ENCODE measurements around the gene TBXA2R. TPM values are rescaled to one million over a fixed set of nuclear protein-coding genes. Genes with fewer than 3 reads are reported as not detected.

The TBXA2R gene
- total RNA-seq: under 1 TPM; 0.64 to 0.70 TPM
- 1 to 10 TPM in 1 of 2 donors, under 1 TPM in 1; 0.35 to 1.1 TPM for polyA plus RNA-seq

- peak within 1 kb of the TSS in 1 of 2 donors; percentile 6 for H3K4me3 ChIP-seq (ENCODE audit: low read length in 2 of 2)
- peak within 1 kb of the TSS in 1 of 7 donors; percentile 70 for H3K27ac Mint-ChIP-seq
- H3K27ac ChIP-seq (ENCODE audit: low read depth, low read length): no peak within 1 kb of the TSS
- H3K4me1 Mint-ChIP-seq: peaks cover 0 to 15% (median 4%) of the 10 kb centered on the region in 4 donors
- H3K9me3 Mint-ChIP-seq: no peaks in the 10 kb centered on the region
- ChIA-PET POLR2A (ENCODE audit: partially characterized antibody) (no interaction called here), CTCF (ENCODE audit: partially characterized antibody) (interaction anchor here (0.6 kb wide), 1 partner anchor 346 kb away, joined by 4 read pairs; no protein-coding TSS in a partner anchor)
- no peaks in the 10 kb centered on the region for H3K9me3 ChIP-seq (ENCODE audit: control insufficient read depth in 1 of 2, low read length in 2 of 2)
- H3K27me3 Mint-ChIP-seq: peaks cover 0 to 3% of the 10 kb centered on the region in 2 donors
- peak in 1 of 5 donors; percentile 24 for DNase-seq
- peak within 1 kb of the TSS in 5 of 8 donors; percentile 29 to 71 (median 36) for H3K4me3 Mint-ChIP-seq
- no peaks in the 10 kb centered on the region for H3K27me3 ChIP-seq (ENCODE audit: insufficient read depth, low read length)
- H3K36me3 ChIP-seq (ENCODE audit: insufficient read depth, low read length): no peaks in the 10 kb centered on the region
- peaks cover 26% of the 10 kb centered on the region for H3K4me1 ChIP-seq (ENCODE audit: insufficient read depth, low read length)
- peaks cover under 1 to 6% of the 10 kb centered on the region in 2 donors for H3K36me3 Mint-ChIP-seq
- intact Hi-C loops (cut with micrococcal nuclease): no loop called here
These were observed at the start of gene TBXA2R for GRCh38 chr19:3606690-3607289. Gene TBXA2R, minus strand, starts transcription at chr19:3606875. Its CDS starts 6,241 bp downstream, at chr19:3600634.

GRCh38 chr19:3656073-3656746 is 49.5 kb upstream of the TBXA2R start:
- H3K9me3 ChIP-seq (ENCODE audit: control insufficient read depth in 1 of 2, low read length in 2 of 2): no peaks in the 10 kb centered on the region
- peaks cover 6% of the 10 kb centered on the region for H3K36me3 ChIP-seq (ENCODE audit: insufficient read depth, low read length)
- Mint-ChIP-seq H3K27me3 (no peaks in the 10 kb centered on the region), H3K27ac (no peak overlapping the region), H3K4me3 (no peak overlapping the region), H3K36me3 (peaks cover 10 to 20% of the 10 kb centered on the region in 2 donors), H3K4me1 (peaks cover 0 to 2% (median 0%) of the 10 kb centered on the region in 4 donors), H3K9me3 (no peaks in the 10 kb centered on the region)
- H3K4me1 ChIP-seq (ENCODE audit: insufficient read depth, low read length): no peaks in the 10 kb centered on the region
- DNase-seq: peak in 1 of 5 donors; percentile 36
- no peaks in the 10 kb centered on the region for H3K27me3 ChIP-seq (ENCODE audit: insufficient read depth, low read length)
- ChIA-PET POLR2A (ENCODE audit: partially characterized antibody) (no interaction called here), CTCF (ENCODE audit: partially characterized antibody) (interaction anchor here (0.6 kb wide), 1 partner anchor 217 kb away, joined by 4 read pairs; no protein-coding TSS in a partner anchor)
- H3K27ac ChIP-seq (ENCODE audit: low read depth, low read length): no peak overlapping the region
- intact Hi-C loops (cut with micrococcal nuclease): no loop called here
- H3K4me3 ChIP-seq (ENCODE audit: low read length in 2 of 2): no peak overlapping the region

- Histone ChIP-seq H3K9me3 (ENCODE audit: control insufficient read depth in 1 of 2, low read length in 2 of 2) (no peaks in the 10 kb centered on the region), H3K36me3 (ENCODE audit: insufficient read depth, low read length) (peaks cover 6% of the 10 kb centered on the region), H3K27me3 (ENCODE audit: insufficient read depth, low read length) (no peaks in the 10 kb centered on the region), H3K27ac (ENCODE audit: low read depth, low read length) (no peak overlapping the region), H3K4me1 (ENCODE audit: insufficient read depth, low read length) (no peaks in the 10 kb centered on the region), H3K4me3 (ENCODE audit: low read length in 2 of 2) (no peak overlapping the region)
- H3K27me3 Mint-ChIP-seq: no peaks in the 10 kb centered on the region
- intact Hi-C loops (cut with micrococcal nuclease): no loop called here
- no peak overlapping the region for H3K4me3 Mint-ChIP-seq
- ChIA-PET POLR2A (ENCODE audit: partially characterized antibody) (no interaction called here), CTCF (ENCODE audit: partially characterized antibody) (no interaction called here)
- DNase-seq: peak in 1 of 5 donors; percentile 28
- no peak overlapping the region for H3K27ac Mint-ChIP-seq
- peaks cover 7 to 14% of the 10 kb centered on the region in 2 donors for H3K36me3 Mint-ChIP-seq
- H3K4me1 Mint-ChIP-seq: no peaks in the 10 kb centered on the region
- H3K9me3 Mint-ChIP-seq: no peaks in the 10 kb centered on the region
These were observed 48.9 kb upstream of the TBXA2R start for GRCh38 chr19:3655402-3656072.

GRCh38 chr19:3653865-3654513 is 47.3 kb upstream of the TBXA2R start:
- no peak for DNase-seq
- Mint-ChIP-seq H3K9me3 (no peaks in the 10 kb centered on the region), H3K27ac (no peak overlapping the region), H3K4me1 (no peaks in the 10 kb centered on the region), H3K36me3 (peaks cover 7 to 12% of the 10 kb centered on the region in 2 donors), H3K4me3 (no peak overlapping the region), H3K27me3 (no peaks in the 10 kb centered on the region)
- Histone ChIP-seq H3K4me3 (ENCODE audit: low read length in 2 of 2) (no peak overlapping the region), H3K27ac (ENCODE audit: low read depth, low read length) (no peak overlapping the region), H3K27me3 (ENCODE audit: insufficient read depth, low read length) (no peaks in the 10 kb centered on the region), H3K4me1 (ENCODE audit: insufficient read depth, low read length) (no peaks in the 10 kb centered on the region), H3K36me3 (ENCODE audit: insufficient read depth, low read length) (peaks cover 6% of the 10 kb centered on the region), H3K9me3 (ENCODE audit: control insufficient read depth in 1 of 2, low read length in 2 of 2) (no peaks in the 10 kb centered on the region)
- POLR2A ChIA-PET (ENCODE audit: partially characterized antibody): no interaction called here
- CTCF ChIA-PET (ENCODE audit: partially characterized antibody): no interaction called here
- intact Hi-C loops (cut with micrococcal nuclease): no loop called here

GRCh38 chr19:3653081-3653795 is 46.6 kb upstream of the TBXA2R start:
- intact Hi-C loops (cut with micrococcal nuclease): no loop called here
- Mint-ChIP-seq H3K27me3 (no peaks in the 10 kb centered on the region), H3K4me1 (no peaks in the 10 kb centered on the region), H3K4me3 (no peak overlapping the region), H3K27ac (no peak overlapping the region), H3K9me3 (no peaks in the 10 kb centered on the region), H3K36me3 (peaks cover 7 to 10% of the 10 kb centered on the region in 2 donors)
- Histone ChIP-seq H3K27ac (ENCODE audit: low read depth, low read length) (no peak overlapping the region), H3K9me3 (ENCODE audit: control insufficient read depth in 1 of 2, low read length in 2 of 2) (no peaks in the 10 kb centered on the region), H3K36me3 (ENCODE audit: insufficient read depth, low read length) (peaks cover 6% of the 10 kb centered on the region), H3K27me3 (ENCODE audit: insufficient read depth, low read length) (no peaks in the 10 kb centered on the region), H3K4me1 (ENCODE audit: insufficient read depth, low read length) (no peaks in the 10 kb centered on the region), H3K4me3 (ENCODE audit: low read length in 2 of 2) (no peak overlapping the region)
- CTCF ChIA-PET (ENCODE audit: partially characterized antibody): interaction anchor here (1.2 kb wide), 1 partner anchor 107 kb away, joined by 3 read pairs; no protein-coding TSS in a partner anchor
- no peak for DNase-seq
- POLR2A ChIA-PET (ENCODE audit: partially characterized antibody): no interaction called here

- Histone ChIP-seq H3K9me3 (ENCODE audit: control insufficient read depth in 1 of 2, low read length in 2 of 2) (no peaks in the 10 kb centered on the region), H3K27me3 (ENCODE audit: insufficient read depth, low read length) (no peaks in the 10 kb centered on the region), H3K36me3 (ENCODE audit: insufficient read depth, low read length) (peaks cover 6% of the 10 kb centered on the region), H3K4me3 (ENCODE audit: low read length in 2 of 2) (no peak overlapping the region), H3K4me1 (ENCODE audit: insufficient read depth, low read length) (no peaks in the 10 kb centered on the region), H3K27ac (ENCODE audit: low read depth, low read length) (no peak overlapping the region)
- DNase-seq: no peak
- POLR2A ChIA-PET (ENCODE audit: partially characterized antibody): no interaction called here
- intact Hi-C loops (cut with micrococcal nuclease): no loop called here
- peaks cover 7 to 9% of the 10 kb centered on the region in 2 donors for H3K36me3 Mint-ChIP-seq
- no peak overlapping the region for H3K4me3 Mint-ChIP-seq
- no peak overlapping the region for H3K27ac Mint-ChIP-seq
- no peaks in the 10 kb centered on the region for H3K27me3 Mint-ChIP-seq
- CTCF ChIA-PET (ENCODE audit: partially characterized antibody): interaction anchor here (1.2 kb wide), 1 partner anchor 106 kb away, joined by 3 read pairs; no protein-coding TSS in a partner anchor
- no peaks in the 10 kb centered on the region for H3K9me3 Mint-ChIP-seq
- H3K4me1 Mint-ChIP-seq: no peaks in the 10 kb centered on the region
These were observed 45.7 kb upstream of the TBXA2R start for GRCh38 chr19:3652422-3652821.
